ENCODE results near the gene CDH23. TPM values are rescaled to one million over a fixed set of nuclear protein-coding genes. Genes with fewer than 3 reads are reported as not detected.

Gene CDH23
- total RNA-seq, 1 experiment from 2014 or later = 0.02 TPM

DNA sequence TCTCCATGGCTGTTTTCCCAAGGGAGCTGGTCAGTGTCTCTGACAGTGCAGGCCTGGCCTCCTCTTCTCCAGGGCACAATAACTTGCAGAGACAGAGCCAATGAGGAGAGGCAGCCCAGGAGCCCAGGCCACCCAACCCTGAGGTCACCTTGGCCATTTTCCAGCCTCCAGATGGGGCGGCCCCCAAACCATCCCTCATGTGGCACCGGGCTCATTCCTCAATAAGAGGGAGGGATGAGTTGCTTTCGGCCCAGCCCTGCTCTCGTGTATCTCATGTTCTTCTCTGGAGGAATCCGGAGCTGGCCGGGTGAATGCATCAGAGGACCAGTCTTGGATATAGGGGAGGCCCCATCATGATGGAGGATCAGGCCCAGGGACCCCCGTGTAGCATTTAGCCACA is 223.9 kb downstream of the CDH23 start:
- no TSS peak for BruUV-seq (replicated peaks)
- H3K36me3 Mint-ChIP-seq (ENCODE audit: insufficient read depth, unreplicated experiment) = no peaks in the 10 kb centered on the region
- TF ChIP-seq, protein P1, sequence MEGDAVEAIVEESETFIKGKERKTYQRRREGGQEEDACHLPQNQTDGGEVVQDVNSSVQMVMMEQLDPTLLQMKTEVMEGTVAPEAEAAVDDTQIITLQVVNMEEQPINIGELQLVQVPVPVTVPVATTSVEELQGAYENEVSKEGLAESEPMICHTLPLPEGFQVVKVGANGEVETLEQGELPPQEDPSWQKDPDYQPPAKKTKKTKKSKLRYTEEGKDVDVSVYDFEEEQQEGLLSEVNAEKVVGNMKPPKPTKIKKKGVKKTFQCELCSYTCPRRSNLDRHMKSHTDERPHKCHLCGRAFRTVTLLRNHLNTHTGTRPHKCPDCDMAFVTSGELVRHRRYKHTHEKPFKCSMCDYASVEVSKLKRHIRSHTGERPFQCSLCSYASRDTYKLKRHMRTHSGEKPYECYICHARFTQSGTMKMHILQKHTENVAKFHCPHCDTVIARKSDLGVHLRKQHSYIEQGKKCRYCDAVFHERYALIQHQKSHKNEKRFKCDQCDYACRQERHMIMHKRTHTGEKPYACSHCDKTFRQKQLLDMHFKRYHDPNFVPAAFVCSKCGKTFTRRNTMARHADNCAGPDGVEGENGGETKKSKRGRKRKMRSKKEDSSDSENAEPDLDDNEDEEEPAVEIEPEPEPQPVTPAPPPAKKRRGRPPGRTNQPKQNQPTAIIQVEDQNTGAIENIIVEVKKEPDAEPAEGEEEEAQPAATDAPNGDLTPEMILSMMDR (IDR thresholded peaks at IDR 0.05; ENCODE audit: unreplicated experiment) = no peak
- CTCF ChIA-PET = interaction anchor here (2.4 kb wide), 1 partner anchor 12 kb away, joined by 14 read pairs; no protein-coding TSS in a partner anchor
- no peak overlapping the region for H3K27ac Mint-ChIP-seq (ENCODE audit: low read depth, unreplicated experiment)
- intact Hi-C loops (cut with micrococcal nuclease) = no loop called here
- H3K4me1 Mint-ChIP-seq (ENCODE audit: insufficient read depth, unreplicated experiment) = no peaks in the 10 kb centered on the region
- H3K9me3 Mint-ChIP-seq (ENCODE audit: unreplicated experiment) = no peaks in the 10 kb centered on the region
- DNase-seq (ENCODE audit: unreplicated experiment) = no peak
- no peaks in the 10 kb centered on the region for H3K27me3 Mint-ChIP-seq (ENCODE audit: insufficient read depth, unreplicated experiment)
- H3K4me3 Mint-ChIP-seq (ENCODE audit: unreplicated experiment) = no peak overlapping the region
- POLR2A ChIA-PET = no interaction called here

DNA sequence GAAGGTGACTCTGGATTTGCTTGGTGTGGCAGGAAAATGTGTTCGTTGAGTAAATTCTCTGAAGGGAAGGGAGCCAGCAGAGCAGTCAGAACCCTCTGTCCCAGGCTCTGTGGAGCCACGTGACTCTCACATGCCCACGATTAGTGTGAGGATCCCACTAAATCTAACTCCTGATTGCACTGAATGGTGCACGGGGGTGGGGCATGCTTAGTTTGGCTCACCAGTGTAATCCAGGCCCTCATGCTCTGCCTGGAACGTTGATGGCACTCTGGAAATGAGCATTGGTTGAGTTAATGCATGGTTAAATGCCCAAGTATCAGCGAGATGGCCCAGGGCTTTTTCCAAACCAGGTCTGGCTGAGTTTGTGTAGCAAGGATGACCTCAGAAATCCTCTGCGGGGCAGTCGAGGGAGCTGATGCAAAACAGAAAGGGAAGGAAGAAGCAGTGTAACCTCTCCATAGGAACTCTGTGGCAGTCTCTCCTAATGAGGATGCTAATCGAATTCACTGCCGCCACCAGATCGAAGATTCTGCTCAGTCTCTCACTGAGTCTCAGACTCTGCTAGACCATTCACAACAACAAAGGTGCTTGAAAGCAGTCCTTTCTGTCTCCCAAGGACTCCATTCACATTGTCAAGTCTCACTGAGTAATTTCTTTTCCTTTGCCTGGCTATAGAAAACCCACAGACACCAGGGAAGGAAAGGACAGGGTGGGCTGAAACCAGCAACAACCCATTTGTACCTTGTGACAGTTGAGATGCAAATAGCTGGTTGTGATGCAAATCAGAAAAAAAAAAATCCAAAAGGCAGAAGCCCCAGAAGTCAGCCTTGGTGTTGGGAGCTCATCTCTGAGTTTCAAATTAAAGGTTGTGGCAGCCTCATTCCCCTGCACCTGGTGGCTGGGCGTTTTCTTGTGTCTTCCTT is 224.8 kb downstream of the CDH23 start:
- TF ChIP-seq, protein P1 (IDR thresholded peaks at IDR 0.05; ENCODE audit: unreplicated experiment) = no peak
- Mint-ChIP-seq H3K9me3 (ENCODE audit: unreplicated experiment) (no peaks in the 10 kb centered on the region), H3K4me1 (ENCODE audit: insufficient read depth, unreplicated experiment) (no peaks in the 10 kb centered on the region), H3K27ac (ENCODE audit: low read depth, unreplicated experiment) (no peak overlapping the region), H3K4me3 (ENCODE audit: unreplicated experiment) (no peak overlapping the region), H3K36me3 (ENCODE audit: insufficient read depth, unreplicated experiment) (no peaks in the 10 kb centered on the region), H3K27me3 (ENCODE audit: insufficient read depth, unreplicated experiment) (no peaks in the 10 kb centered on the region)
- POLR2A ChIA-PET = no interaction called here
- no peak for DNase-seq (ENCODE audit: unreplicated experiment)
- BruUV-seq (replicated peaks) = no TSS peak
- CTCF ChIA-PET = interaction anchor here (0.7 to 1.1 kb wide), 3 partner anchors 17 to 731 kb away, joined by 3 read pairs; no protein-coding TSS in a partner anchor
- intact Hi-C loops (cut with micrococcal nuclease) = no loop called here

DNA sequence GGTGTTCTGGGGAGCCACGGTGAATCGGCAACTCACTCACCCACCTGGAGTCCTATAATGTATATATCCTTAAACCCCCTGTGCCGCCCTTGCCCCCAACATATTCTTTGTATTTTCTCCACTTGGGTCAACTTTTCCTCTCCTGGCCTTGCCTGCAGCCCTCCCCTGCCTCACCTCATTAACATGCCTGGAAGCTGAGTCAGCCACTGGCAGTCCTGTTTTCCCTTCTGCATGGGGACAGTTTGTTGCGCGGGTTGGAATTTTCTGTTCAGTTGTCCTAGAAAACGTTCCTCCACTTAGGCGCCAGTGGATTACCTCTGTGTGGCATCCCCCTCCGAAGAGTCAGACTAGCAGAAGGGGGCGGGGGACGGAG is 225.4 kb downstream of the CDH23 start:
- H3K4me3 Mint-ChIP-seq (ENCODE audit: unreplicated experiment) = no peak overlapping the region
- no peaks in the 10 kb centered on the region for H3K4me1 Mint-ChIP-seq (ENCODE audit: insufficient read depth, unreplicated experiment)
- POLR2A ChIA-PET = no interaction called here

DNA sequence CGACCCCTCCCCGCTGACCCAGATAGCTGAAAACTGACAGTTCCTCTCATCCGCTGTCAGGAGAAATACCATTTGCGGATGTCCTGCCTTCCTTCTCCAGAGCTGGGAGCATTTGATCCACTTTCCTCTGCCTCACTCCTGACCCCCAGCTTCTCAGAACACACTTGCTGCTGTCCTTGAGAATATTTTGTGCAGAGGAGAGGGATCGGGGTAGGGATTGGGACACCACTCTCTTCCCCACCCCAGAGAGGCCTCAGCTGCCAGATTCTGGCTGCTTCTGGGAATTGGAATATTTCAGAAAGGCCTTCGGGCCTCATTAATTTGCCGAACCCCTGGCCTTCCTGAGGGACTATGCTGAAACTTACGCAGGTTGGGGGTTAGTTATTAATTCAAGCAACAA is 225.9 kb downstream of the CDH23 start:
- no peak for DNase-seq (ENCODE audit: unreplicated experiment)
- no peaks in the 10 kb centered on the region for H3K9me3 Mint-ChIP-seq (ENCODE audit: unreplicated experiment)
- TF ChIP-seq, protein P1 (IDR thresholded peaks at IDR 0.05; ENCODE audit: unreplicated experiment) = no peak
- intact Hi-C loops (cut with micrococcal nuclease) = no loop called here
- ChIA-PET CTCF (no interaction called here), POLR2A (no interaction called here)
- H3K27me3 Mint-ChIP-seq (ENCODE audit: insufficient read depth, unreplicated experiment) = peaks cover 9% of the 10 kb centered on the region
- H3K4me1 Mint-ChIP-seq (ENCODE audit: insufficient read depth, unreplicated experiment) = no peaks in the 10 kb centered on the region
- H3K4me3 Mint-ChIP-seq (ENCODE audit: unreplicated experiment) = no peak overlapping the region
- H3K27ac Mint-ChIP-seq (ENCODE audit: low read depth, unreplicated experiment) = no peak overlapping the region
- no peaks in the 10 kb centered on the region for H3K36me3 Mint-ChIP-seq (ENCODE audit: insufficient read depth, unreplicated experiment)
- BruUV-seq (replicated peaks) = no TSS peak

More for the DNA sequence above, 225.4 kb downstream of the CDH23 start:
- TF ChIP-seq, protein P1 (IDR thresholded peaks at IDR 0.05; ENCODE audit: unreplicated experiment) = no peak
- intact Hi-C loops (cut with micrococcal nuclease) = no loop called here
- no peaks in the 10 kb centered on the region for H3K9me3 Mint-ChIP-seq (ENCODE audit: unreplicated experiment)
- H3K27ac Mint-ChIP-seq (ENCODE audit: low read depth, unreplicated experiment) = no peak overlapping the region
- CTCF ChIA-PET = interaction anchor here (0.7 to 1.1 kb wide), 3 partner anchors 18 to 731 kb away, joined by 3 read pairs; no protein-coding TSS in a partner anchor
- peak; percentile 39 for DNase-seq (ENCODE audit: unreplicated experiment)
- no TSS peak for BruUV-seq (replicated peaks)
- H3K27me3 Mint-ChIP-seq (ENCODE audit: insufficient read depth, unreplicated experiment) = peaks cover 4% of the 10 kb centered on the region
- no peaks in the 10 kb centered on the region for H3K36me3 Mint-ChIP-seq (ENCODE audit: insufficient read depth, unreplicated experiment)
